ENCODE measurements around the gene FMNL1.

DNA sequence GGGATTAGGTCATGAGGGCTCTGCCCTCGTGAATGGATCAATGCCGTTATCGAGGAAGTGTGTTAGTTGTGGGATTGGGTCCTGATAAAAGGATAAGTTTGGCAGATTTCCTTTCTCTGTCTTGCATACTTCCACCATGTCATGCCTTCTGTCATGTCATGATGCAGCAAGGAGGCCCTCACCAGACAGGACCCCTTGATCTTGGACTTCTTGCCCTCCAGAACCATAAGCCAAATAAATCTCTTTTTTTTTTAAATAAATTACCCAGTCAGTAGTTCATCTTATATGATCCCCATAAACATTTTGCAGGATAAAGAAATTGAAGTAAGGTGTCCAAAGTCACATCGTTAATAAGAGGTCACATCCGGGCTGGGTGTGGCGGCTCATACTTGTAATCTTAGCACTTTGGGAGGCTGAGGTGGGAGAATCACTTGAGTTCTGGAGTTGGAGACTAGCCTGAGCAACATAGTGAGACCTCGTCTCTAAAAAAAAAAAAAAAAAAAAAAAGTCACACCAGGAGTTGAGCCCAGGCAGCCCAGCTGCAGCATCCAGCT, 34.8 kb upstream of the FMNL1 start:
- TF ChIP-seq, protein P1, sequence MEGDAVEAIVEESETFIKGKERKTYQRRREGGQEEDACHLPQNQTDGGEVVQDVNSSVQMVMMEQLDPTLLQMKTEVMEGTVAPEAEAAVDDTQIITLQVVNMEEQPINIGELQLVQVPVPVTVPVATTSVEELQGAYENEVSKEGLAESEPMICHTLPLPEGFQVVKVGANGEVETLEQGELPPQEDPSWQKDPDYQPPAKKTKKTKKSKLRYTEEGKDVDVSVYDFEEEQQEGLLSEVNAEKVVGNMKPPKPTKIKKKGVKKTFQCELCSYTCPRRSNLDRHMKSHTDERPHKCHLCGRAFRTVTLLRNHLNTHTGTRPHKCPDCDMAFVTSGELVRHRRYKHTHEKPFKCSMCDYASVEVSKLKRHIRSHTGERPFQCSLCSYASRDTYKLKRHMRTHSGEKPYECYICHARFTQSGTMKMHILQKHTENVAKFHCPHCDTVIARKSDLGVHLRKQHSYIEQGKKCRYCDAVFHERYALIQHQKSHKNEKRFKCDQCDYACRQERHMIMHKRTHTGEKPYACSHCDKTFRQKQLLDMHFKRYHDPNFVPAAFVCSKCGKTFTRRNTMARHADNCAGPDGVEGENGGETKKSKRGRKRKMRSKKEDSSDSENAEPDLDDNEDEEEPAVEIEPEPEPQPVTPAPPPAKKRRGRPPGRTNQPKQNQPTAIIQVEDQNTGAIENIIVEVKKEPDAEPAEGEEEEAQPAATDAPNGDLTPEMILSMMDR (IDR thresholded peaks at IDR 0.05) = no peak
- TF ChIP-seq POLR2A (IDR thresholded peaks at IDR 0.05) = no peak
